HG03457 (cell line): ENCODE measurements around the gene GORASP2.

Source experiments
- ATAC-seq: cut with Tn5 transposase; IDR thresholded peaks from one replicate; pipeline ENCODE4 v1.9.1; 2021; ENCODE audit warnings: moderate number of reproducible peaks; ENCODE audit not compliant: unreplicated experiment

Gene GORASP2

DNA sequence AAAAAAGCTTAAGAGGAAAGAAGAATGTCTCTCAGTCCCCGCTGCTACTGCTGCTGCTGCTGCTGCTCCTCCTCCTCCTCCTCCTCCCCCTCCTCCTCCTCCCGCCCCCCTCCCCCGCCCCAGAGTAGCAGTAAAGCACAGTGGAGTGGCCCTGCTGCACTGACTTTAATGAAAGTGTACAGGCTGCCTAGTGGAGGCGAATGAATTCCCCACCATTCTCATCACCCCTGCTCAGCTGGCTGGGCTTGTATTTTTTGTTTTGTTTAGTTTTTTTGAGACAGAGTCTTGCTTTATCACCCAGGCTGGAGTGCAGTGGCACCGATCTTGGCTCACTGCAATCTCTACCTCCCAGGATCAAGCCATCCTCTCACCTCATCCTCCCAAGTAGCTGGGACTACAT, 34.3 kb downstream of the GORASP2 start:
- no peak for ATAC-seq

DNA sequence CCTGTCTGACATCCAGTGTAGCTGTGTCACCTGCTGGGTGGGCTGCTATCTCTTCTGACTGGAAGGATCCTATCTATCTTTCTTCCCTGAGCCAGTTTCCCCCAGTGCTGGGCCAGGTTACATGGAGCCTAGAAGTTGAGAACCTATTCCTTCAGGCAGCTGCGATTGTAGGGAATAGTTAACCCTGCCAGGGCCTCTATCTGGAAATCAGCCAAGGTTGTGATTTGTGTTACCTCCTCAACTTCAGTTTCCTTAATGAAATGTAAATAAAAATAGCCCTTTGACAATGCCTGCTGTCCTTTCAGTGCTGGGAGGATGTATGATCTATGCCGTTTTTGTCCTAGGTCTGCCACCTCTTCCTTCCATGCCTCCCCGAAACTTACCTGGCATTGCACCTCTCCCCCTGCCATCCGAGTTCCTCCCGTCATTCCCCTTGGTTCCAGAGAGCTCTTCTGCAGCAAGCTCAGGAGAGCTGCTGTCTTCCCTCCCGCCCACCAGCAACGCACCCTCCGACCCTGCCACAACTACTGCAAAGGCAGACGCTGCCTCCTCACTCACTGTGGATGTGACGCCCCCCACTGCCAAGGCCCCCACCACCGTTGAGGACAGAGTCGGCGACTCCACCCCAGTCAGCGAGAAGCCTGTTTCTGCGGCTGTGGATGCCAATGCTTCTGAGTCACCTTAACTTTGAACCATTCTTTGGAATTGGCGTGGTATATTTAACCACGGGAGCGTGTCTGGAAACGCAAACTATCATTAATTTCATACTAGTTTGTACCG, 36.6 kb downstream of the GORASP2 start:
- ATAC-seq, result no peak

DNA sequence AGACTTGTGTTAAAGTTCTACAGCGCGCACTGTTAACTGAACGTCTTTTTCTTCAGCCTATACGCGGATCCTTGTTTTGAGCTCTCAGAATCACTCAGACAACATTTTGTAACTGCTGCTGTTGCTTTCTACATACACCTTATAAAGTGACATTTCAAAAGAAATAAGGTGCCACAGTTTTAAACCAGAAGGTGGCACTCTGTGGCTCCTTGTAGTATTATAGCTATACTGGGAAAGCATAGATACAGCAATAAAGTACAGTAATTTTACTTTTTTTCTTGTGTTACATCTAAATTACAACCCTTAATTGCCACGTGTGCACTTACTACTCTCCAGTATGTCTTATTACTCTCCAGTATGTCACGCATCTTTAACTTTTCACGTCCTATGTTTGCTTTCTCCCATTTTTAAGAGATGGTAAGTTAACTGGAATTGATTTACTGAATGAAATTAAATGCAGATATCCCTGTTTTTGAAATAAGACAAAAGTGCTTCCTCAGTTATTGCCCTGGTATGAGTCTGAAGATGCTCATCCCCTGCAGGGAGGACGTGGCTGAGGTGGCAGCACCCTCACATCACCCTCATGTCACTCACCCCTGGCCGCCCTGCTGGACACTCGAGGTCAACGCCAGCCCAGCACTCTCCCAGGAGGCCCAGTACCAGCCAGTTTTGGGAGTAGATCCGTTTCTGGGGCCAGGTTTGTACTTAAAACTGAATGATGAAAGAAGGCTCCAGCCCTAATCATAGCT, 37.8 kb downstream of the GORASP2 start:
- no peak for ATAC-seq

DNA sequence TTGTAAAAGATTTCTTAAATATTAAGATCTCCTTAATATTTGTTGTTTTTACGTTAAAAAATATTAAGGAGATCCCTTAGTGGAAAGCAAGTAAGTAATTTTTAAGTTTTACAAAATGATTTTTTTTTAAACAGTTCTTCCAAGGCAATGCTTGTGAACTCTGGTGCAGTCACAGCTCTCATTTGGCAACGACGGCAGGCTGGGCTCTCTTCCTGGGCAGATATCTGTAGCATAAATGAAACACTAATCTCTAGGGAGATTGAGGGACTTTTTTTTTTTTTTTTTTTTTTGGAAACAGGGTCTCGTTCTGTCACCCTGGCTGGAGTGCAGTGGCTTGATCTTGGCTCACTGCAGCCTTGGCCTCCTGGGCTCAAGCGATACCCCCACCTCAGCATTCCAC, 38.5 kb downstream of the GORASP2 start:
- ATAC-seq, result no peak

DNA sequence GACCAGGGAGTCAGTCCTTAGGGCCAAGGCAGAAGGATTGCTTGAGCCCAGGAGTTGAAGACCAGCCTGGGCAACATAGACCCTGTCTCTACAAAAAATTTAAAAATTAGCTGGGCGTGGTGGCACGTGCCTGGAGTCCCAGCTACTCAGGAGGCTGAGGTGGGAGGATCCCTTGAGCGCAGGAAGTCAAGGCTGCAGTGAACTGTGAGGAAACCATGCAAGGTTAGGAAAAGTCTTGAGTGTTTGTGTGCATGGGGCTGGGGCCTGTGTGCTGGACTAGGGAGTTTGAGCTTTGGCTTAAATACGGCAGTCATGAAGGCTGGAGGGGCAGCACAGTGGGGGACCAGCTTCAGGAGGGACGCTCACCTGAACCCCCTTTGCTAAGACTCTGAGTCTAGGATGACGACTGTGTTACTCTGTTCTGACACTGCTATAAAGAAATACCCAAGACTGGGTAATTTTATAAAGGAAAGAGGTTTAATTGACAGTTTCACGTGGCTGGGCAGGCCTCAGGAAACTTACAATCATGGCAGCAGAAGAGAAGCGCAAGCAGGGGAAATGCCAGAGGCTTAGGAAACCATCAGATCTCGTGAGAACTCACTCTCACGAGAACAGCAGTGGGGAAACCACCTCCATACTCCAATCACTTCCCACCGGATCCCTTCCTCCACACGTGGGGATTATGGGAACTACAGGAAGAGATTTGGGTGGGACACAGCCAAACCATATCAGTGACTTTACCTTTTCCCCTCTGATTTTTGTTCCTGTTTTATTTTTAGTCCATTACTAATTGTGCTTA, 39.4 kb downstream of the GORASP2 start:
- ATAC-seq, result no peak

GRCh38 chr2:170969030-170969429, 40.0 kb downstream of the GORASP2 start:
- no peak for ATAC-seq

GRCh38 chr2:170969872-170970496, 40.9 kb downstream of the GORASP2 start:
- no peak for ATAC-seq

GRCh38 chr2:170971071-170971470, 42.0 kb downstream of the GORASP2 start:
- no peak for ATAC-seq

DNA sequence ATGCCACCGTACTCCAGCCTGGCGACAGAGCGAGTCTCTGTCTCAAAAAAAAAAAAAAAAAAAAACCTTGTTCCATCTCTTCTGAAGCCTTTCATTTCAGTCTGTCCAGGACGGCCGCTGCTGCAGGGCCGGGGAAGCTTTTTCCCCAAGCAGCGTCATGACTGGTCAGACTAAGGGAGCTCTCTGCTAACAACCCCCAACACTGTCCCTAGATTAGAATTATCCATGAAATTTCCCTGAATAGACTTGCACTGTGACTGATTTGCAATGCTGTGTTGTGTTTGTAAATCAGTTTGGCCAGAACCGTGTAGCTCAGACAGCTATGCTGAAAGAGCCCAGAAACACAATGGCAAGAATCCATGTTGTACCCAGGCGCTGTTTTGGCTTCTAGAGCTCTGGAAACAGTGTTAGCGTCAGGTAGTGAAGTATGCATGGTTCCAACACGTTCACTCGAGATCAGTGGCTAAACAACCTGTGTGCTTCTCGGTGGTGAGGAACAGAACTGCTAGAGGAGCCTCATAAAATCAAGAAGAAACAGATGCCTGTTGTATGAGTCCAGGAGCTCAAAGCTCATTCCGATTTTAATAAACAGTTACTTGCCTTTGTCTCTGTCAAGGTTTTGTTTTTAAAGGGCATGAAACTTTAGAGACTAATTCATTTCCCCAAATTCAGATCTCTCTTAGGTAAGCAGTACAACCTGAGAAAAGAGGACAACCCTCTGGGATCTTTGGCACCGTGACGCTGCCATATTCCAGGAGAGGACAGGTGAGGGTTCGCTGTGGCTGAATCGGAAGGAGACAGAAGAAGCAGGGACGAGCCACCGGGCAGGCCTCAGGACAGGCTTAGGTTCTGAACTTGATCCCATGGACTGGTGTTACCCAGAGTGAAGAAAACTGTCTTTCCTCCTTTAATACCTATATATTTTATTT, 43.5 kb downstream of the GORASP2 start:
- ATAC-seq, result no peak

- ATAC-seq, result no peak
Observed at GRCh38 chr2:170973225-170973491, 44.1 kb downstream of the GORASP2 start.

GRCh38 chr2:170973492-170974303, 44.6 kb downstream of the GORASP2 start:
- peak; percentile 85 for ATAC-seq

- no peak for ATAC-seq
Observed at GRCh38 chr2:170974304-170974993, 45.4 kb downstream of the GORASP2 start.

DNA sequence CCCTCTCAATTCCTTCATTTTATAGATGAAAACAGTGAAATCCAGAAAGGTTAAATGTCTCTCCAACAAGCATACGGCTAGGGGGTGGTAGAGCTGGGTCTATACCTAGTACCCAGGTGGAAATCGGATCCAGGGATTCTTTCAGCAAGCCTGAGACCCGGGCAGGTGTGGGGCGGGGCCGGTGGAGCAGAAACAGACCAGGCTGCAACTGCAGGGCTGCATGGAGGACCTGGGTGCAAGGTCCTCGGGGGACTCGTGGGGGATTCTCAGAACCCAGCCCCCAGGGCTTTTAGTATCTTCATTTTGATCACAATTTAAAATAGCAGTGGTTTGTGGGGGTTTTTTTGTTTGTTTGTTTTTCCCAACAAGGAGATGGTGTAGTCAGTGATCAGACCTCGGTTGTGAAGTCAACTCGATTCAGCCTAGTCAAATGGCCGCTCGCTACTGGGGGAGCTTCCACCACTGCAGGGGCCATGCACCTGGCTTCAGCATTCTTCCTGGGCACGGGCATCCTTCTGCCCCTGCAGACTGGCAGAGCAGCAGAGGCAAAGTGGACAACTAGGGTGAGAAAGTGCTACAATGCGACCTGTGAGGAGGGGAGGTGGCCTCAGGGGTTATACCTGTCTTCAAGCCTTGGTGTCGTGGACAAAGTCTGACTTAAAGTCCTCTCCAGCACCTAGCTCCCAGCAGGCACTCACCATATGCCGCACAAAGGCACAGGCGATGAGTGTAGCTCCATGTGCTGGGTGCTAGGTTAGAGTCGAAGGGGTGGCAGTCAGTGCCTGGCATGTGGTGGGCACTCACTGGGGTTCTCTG, 46.3 kb downstream of the GORASP2 start:
- no peak for ATAC-seq

DNA sequence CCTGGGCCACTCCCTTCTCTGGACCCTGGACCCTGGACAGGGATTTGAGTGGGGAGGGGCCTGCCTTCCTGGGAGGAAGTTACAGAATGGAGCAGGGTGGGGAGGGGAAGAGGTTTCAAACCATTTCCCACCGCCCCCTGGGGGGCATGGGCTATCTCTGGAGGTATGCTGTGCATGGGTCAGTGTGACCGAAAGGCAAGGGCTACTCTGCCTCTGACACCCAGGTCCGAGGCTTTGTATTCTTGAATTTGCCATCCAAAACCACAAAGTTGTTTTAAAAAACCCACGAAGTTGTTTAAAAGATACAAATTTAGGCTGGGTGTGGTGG, 46.9 kb downstream of the GORASP2 start:
- no peak for ATAC-seq

DNA sequence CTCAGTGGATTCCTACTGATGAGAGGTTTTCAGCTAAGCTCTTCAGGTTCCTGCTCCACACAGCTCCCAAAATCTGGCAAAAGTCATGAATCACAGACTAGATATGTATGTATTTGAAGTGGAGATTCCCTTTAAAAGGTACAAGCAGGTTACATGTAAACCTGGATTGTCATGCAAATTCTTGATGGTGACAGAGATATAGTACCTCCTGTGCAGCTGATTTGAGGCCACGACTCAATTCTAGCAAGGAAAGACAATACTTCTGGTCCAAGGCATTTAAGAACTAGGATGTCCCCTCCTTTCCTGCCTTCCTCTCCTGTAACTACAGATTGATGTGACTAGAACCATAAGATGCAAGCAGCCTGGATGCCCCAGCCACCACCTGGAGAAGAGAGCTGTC, 55.0 kb downstream of the GORASP2 start:
- ATAC-seq, result no peak

DNA sequence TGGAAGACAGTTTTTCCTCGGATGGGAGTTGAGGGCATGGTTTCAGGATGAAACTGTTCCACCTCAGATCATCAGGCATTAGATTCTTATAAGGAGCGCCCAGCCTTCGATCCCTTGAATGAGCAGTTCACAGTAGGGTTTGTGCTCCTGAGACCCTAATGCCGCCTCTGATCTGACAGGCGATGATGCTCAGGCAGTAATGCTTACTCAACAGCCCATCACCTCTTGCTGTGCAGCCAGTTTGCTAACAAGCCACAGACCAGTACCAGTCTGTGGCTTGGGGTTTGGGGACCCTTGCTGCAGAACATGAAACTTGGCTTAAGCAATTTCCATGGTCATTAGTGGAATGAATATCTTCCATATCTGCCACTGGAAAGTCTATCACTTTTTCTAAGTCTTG, 56.4 kb downstream of the GORASP2 start:
- no peak for ATAC-seq

- ATAC-seq, result no peak
Observed at GRCh38 chr2:170986566-170987258, 57.7 kb downstream of the GORASP2 start.
